Breast epithelium (tissue), 4 donors: Measurements from ENCODE around the gene METTL6. TPM values are rescaled to one million over a fixed set of nuclear protein-coding genes. Genes with fewer than 3 reads are reported as not detected.

ENCODE experiments used
- DNase-seq, 2 donors: peaks; one replicate each; pipeline ENCODE4 v3.0.0-alpha.2; 2019; ENCODE audit warnings: low spot score in 2 of 2
- H3K27ac ChIP-seq, 2 donors: fragments of 200-600 bp; sonication (generic) in 1 of 2; one replicate each; pipeline ENCODE4 v1.5.1; 2016 to 2019; ENCODE audit warnings: mild to moderate bottlenecking in 1 of 2
- H3K27me3 ChIP-seq, 2 donors: fragments of 200-600 bp; sonication (generic) in 1 of 2; one replicate each; pipeline versions ENCODE4 v1.5.1 to v1.6.0; 2017 to 2019; ENCODE audit warnings: control low read depth in 1 of 2, mild to moderate bottlenecking in 1 of 2
- H3K36me3 ChIP-seq: fragments of 200-600 bp; one replicate; pipeline ENCODE4 v1.5.1; 2019
- H3K4me1 ChIP-seq, 2 donors: fragments of 200-600 bp; sonication (generic); one replicate each; pipeline ENCODE4 v1.5.1; 2016 to 2019; ENCODE audit warnings: control low read depth in 1 of 2
- H3K4me3 ChIP-seq, 3 donors: fragments of 200-600 bp; sonication (generic); 1 replicate in 2 of 3; 2 replicates in 1 of 3; pipeline ENCODE4 v1.5.1; 2016 to 2019; ENCODE audit warnings: mild to moderate bottlenecking in 3 of 3, moderate library complexity in 2 of 3
- H3K9me3 ChIP-seq, 2 donors: fragments of 200-600 bp; sonication (generic) in 1 of 2; one replicate each; pipeline ENCODE4 v1.5.1; 2016 to 2019; ENCODE audit warnings: control low read depth in 1 of 2
- POLR2A ChIP-seq: fragments of 450-650 bp; IDR thresholded peaks from one replicate; pipeline ENCODE4 v1.6.1; 2016; ENCODE audit warnings: antibody characterized with exemption, mild to moderate bottlenecking, moderate library complexity
- POLR2AphosphoS5 ChIP-seq, 3 donors: sonication (generic); formaldehyde crosslinking; IDR thresholded peaks; one replicate each; pipeline ENCODE4 v1.6.1; 2017; ENCODE audit warnings: antibody characterized with exemption in 3 of 3
- intact Hi-C: fragments of 100-400 bp; cut with DNase I; formaldehyde crosslinking; loops from one replicate; pipeline ENCODE4 v1.15.1; 2023; ENCODE audit warnings: low total_unique reads
- total RNA-seq, 3 donors: library from RNA; depleted of rRNA; stranded (reverse); fragments of >200 nt; gene quantifications; one replicate each; pipeline ENCODE4 v1.1.0, GENCODE V29; 2016
- TF ChIP-seq, protein P1 (sequence below), 3 donors: fragments of 450-650 bp; IDR thresholded peaks; one replicate each; pipeline ENCODE4 v1.5.1; 2016 to 2017; ENCODE audit warnings: antibody characterized with exemption in 3 of 3, mild to moderate bottlenecking in 3 of 3, moderate library complexity in 3 of 3

The METTL6 gene, protein sequence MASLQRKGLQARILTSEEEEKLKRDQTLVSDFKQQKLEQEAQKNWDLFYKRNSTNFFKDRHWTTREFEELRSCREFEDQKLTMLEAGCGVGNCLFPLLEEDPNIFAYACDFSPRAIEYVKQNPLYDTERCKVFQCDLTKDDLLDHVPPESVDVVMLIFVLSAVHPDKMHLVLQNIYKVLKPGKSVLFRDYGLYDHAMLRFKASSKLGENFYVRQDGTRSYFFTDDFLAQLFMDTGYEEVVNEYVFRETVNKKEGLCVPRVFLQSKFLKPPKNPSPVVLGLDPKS
- total RNA-seq = 10 to 100 TPM in 2 of 3 donors, 1 to 10 TPM in 1; 9.1 to 23.6 (median 21.8) TPM

DNA sequence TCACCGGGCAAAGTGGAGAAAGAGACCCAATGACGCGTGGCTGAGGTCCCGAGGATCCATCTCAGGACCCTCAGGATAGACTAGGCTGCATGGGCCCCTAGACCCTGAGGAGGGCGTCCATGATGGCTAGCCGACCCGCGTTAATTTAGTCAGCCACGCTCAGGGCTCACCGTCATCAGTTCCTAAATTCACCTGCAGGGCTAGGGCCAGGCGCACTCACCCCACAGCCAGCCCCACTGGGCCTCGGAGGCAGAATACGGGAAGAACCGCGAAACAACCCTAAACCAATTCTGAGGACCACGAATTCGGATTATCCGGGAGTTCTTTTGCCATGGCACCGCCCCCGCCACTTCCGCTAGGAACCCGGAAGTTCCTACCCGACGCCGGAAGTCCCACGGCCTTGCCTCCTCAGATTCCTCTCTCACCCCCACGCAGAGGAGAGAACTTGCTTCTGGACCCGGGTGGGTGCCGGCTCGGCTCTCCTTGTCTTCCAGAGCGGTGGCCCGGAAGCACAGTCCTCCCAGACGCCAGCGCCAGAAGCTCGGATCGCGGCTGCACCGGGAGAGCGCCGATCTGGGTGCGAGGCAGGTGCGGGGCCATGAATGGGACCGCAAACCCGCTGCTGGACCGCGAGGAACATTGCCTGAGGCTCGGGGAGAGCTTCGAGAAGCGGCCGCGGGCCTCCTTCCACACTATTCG is at the start of gene METTL6, which contains the start of gene EAF1:
Gene METTL6, minus strand, starts transcription at position 363 of the 699 bp plus-strand sequence. CDS start 1,033 bp downstream, outside the sequence.
Gene EAF1, plus strand, starts transcription at position 417 of the 699 bp plus-strand sequence. Its CDS starts 182 bp downstream, at position 599.
- no peaks in the 10 kb centered on the region for H3K36me3 ChIP-seq
- H3K4me1 ChIP-seq = no peaks in the 10 kb centered on the region
- peak within 1 kb of the TSS; percentile 97 to 99 (median 97) for H3K4me3 ChIP-seq
- peak within 1 kb of the TSS; percentile 83 to 90 for H3K27ac ChIP-seq
- DNase-seq = peak; percentile 62 to 72
- peak; percentile 52 to 60 (median 57) for TF ChIP-seq POLR2AphosphoS5 (IDR thresholded peaks at IDR 0.05)
- TF ChIP-seq, protein P1, sequence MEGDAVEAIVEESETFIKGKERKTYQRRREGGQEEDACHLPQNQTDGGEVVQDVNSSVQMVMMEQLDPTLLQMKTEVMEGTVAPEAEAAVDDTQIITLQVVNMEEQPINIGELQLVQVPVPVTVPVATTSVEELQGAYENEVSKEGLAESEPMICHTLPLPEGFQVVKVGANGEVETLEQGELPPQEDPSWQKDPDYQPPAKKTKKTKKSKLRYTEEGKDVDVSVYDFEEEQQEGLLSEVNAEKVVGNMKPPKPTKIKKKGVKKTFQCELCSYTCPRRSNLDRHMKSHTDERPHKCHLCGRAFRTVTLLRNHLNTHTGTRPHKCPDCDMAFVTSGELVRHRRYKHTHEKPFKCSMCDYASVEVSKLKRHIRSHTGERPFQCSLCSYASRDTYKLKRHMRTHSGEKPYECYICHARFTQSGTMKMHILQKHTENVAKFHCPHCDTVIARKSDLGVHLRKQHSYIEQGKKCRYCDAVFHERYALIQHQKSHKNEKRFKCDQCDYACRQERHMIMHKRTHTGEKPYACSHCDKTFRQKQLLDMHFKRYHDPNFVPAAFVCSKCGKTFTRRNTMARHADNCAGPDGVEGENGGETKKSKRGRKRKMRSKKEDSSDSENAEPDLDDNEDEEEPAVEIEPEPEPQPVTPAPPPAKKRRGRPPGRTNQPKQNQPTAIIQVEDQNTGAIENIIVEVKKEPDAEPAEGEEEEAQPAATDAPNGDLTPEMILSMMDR (IDR thresholded peaks at IDR 0.05) = no peak
- TF ChIP-seq POLR2A = no peak
- H3K27me3 ChIP-seq = no peaks in the 10 kb centered on the region
- H3K9me3 ChIP-seq = no peaks in the 10 kb centered on the region
- intact Hi-C loops = no loop called here

DNA sequence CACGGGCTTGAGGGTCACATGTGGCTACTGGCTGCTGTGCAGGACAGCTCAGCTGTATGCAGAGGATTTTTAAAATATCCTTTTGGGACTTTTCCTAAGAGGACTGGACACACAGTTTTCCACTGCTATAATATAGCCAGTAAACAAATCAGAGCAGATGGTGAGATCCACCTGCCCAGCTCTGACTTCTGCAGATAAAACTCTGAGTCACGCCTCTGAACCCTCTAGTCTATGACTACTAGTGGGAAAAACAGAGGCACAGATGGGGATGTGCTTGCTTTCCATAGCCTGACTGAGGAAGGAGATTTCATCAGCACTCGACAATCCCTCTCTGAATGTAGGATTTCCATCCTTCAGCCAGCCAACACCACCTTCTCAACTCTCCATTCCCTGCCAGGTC is 49.0 kb upstream of the METTL6 start:
- H3K27me3 ChIP-seq = no peaks in the 10 kb centered on the region
- DNase-seq = no peak
- H3K4me3 ChIP-seq = no peak overlapping the region
- intact Hi-C loops = no loop called here
- H3K4me1 ChIP-seq = no peaks in the 10 kb centered on the region
- TF ChIP-seq, protein P1 (IDR thresholded peaks at IDR 0.05) = no peak
- TF ChIP-seq POLR2AphosphoS5 (IDR thresholded peaks at IDR 0.05) (no peak), POLR2A (no peak)
- no peak overlapping the region for H3K27ac ChIP-seq
- no peaks in the 10 kb centered on the region for H3K36me3 ChIP-seq
- H3K9me3 ChIP-seq = no peaks in the 10 kb centered on the region

DNA sequence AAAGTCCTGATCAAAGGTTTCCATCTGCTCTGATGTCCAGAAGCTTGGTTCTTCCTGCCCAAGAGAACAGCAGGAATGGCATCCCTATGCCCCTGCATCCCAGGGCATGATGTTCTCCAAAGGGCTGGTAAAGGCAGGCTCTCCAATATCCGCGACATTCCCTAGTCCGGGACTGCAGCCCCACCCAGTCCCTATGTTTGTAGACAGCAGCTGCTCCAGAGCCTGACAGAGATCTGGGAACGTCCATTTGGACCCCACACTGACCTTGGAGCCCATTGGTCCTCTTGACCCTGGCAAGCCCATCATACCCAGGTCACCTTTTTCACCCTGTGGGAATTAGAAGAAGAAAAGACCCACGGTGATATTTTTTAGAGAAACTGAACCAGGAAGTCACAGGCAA is 47.8 kb upstream of the METTL6 start:
- intact Hi-C loops = no loop called here
- no peaks in the 10 kb centered on the region for H3K4me1 ChIP-seq
- DNase-seq = no peak
- H3K27ac ChIP-seq = no peak overlapping the region
- H3K9me3 ChIP-seq = no peaks in the 10 kb centered on the region
- H3K4me3 ChIP-seq = no peak overlapping the region
- no peaks in the 10 kb centered on the region for H3K27me3 ChIP-seq
- TF ChIP-seq POLR2A = no peak
- TF ChIP-seq, protein P1 (IDR thresholded peaks at IDR 0.05) = no peak
- TF ChIP-seq POLR2AphosphoS5 (IDR thresholded peaks at IDR 0.05) = no peak
- no peaks in the 10 kb centered on the region for H3K36me3 ChIP-seq

DNA sequence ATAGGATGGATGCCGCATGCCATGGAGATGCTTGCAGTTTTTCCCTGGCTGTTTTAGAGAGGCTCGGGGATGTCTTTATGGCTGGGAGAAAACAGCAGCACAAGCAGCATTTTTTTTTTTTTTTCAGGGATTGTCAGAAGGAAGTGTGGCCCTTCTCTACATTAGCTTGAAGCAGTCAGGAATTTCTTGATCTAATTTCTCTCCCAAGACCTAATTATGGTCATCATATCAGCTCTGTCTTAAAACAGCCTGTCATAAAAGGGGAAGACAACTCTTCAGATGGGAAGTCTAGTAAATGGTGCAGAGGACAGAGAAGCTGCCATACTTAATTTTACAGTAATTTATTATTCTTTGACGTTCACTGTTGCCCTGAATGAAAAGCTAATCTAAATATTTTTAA is 44.5 kb upstream of the METTL6 start:
- intact Hi-C loops = no loop called here
- Histone ChIP-seq H3K9me3 (no peaks in the 10 kb centered on the region), H3K27ac (no peak overlapping the region), H3K36me3 (no peaks in the 10 kb centered on the region), H3K27me3 (no peaks in the 10 kb centered on the region), H3K4me3 (no peak overlapping the region), H3K4me1 (no peaks in the 10 kb centered on the region)
- no peak for DNase-seq
- TF ChIP-seq, protein P1 (IDR thresholded peaks at IDR 0.05) = no peak
- TF ChIP-seq POLR2A (no peak), POLR2AphosphoS5 (IDR thresholded peaks at IDR 0.05) (no peak)

DNA sequence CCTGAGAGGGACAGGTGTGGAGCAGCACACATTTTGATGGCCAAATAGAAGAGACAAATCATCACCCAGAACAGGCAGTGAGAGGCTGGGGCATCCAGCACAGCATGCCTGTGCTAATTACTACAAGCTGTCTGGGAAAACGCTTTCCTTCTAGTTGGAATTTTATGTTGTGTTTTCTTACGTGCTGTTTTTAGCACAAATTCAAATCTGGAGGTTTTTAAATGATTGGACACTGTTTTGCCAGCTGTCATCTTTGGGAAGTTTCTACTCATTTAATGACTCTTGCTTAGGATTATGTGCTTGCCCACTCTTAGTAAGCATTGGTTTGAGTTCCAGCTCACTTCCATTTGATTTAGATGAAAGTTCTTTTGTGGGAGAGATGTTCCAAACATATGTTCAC is 43.5 kb upstream of the METTL6 start:
- intact Hi-C loops = no loop called here
- Histone ChIP-seq H3K27me3 (no peaks in the 10 kb centered on the region), H3K27ac (no peak overlapping the region), H3K9me3 (no peaks in the 10 kb centered on the region), H3K4me1 (no peaks in the 10 kb centered on the region), H3K4me3 (no peak overlapping the region), H3K36me3 (no peaks in the 10 kb centered on the region)
- TF ChIP-seq POLR2AphosphoS5 (IDR thresholded peaks at IDR 0.05) = no peak
- TF ChIP-seq, protein P1 (IDR thresholded peaks at IDR 0.05) = no peak
- no peak for TF ChIP-seq POLR2A
- no peak for DNase-seq
